ENCODE measurements around the gene ALOX5. TPM values are rescaled to one million over a fixed set of nuclear protein-coding genes. Genes with fewer than 3 reads are reported as not detected.
"Not testable (repeated sequence)": the region's sequence is repeated elsewhere in the genome, so short reads cannot be mapped to it uniquely, and the experiment has no call there.

The ALOX5 gene
- total and polyA plus RNA-seq, 11 donors = 1.3 to 36.1 (median 5.8) TPM

GRCh38 chr10:45347464-45347863 is 26.6 kb upstream of the ALOX5 start:
- H3K27ac ChIP-seq; H3K27me3 ChIP-seq; intact Hi-C loops (cut with DNase I); H3K36me3 ChIP-seq; DNase-seq; H3K4me3 ChIP-seq; ATAC-seq; H3K4me1 ChIP-seq: not testable (repeated sequence)
- H3K9me3 ChIP-seq = peaks cover 0 to 10% (median 0%) of the 10 kb centered on the region in 12 donors
- 80 to 95% (median 87%) methylated on average over 1 to 20 of the region's 20 CpGs for WGBS, 4 donors

- H3K4me3 ChIP-seq; H3K27me3 ChIP-seq; H3K36me3 ChIP-seq; ATAC-seq; intact Hi-C loops (cut with DNase I); H3K4me1 ChIP-seq; H3K27ac ChIP-seq: not testable (repeated sequence)
- DNase-seq = peak in 1 of 5 donors; percentile 39
- H3K9me3 ChIP-seq = peaks cover 0 to 10% (median 0%) of the 10 kb centered on the region in 12 donors
- WGBS, 4 donors = 82 to 96% (median 89%) methylated on average over 16 to 31 of the region's 31 CpGs
Observed at GRCh38 chr10:45348196-45348765, 25.7 kb upstream of the ALOX5 start.

GRCh38 chr10:45353186-45353585 is 20.8 kb upstream of the ALOX5 start:
- no peak overlapping the region for H3K27ac ChIP-seq
- intact Hi-C loops (cut with DNase I) = no loop called here
- 72 to 89% (median 77%) methylated on average over 1 of the region's 1 CpG for WGBS, 4 donors

GRCh38 chr10:45354261-45354660 is 19.8 kb upstream of the ALOX5 start:
- 80 to 86% (median 82%) methylated on average over 3 of the region's 3 CpGs for WGBS, 4 donors

More at GRCh38 chr10:45353186-45353585, 20.8 kb upstream of the ALOX5 start:
- TF ChIP-seq CTCF (IDR thresholded peaks at IDR 0.05) (no peak), POLR2A (IDR thresholded peaks at IDR 0.05) (no peak)
- peaks cover 0 to 5% (median 0%) of the 10 kb centered on the region in 9 donors for H3K27me3 ChIP-seq
- H3K4me3 ChIP-seq = no peak overlapping the region
- DNase-seq = no peak
- peaks cover 0 to 2% (median 0%) of the 10 kb centered on the region in 12 donors for H3K9me3 ChIP-seq
- no peaks in the 10 kb centered on the region for H3K36me3 ChIP-seq
- no peak for ATAC-seq
- peaks cover 0 to 14% (median 0%) of the 10 kb centered on the region in 12 donors for H3K4me1 ChIP-seq

GRCh38 chr10:45355494-45355893 is 18.5 kb upstream of the ALOX5 start:
- Histone ChIP-seq H3K4me3 (no peak overlapping the region), H3K4me1 (peaks cover 0 to 14% (median 0%) of the 10 kb centered on the region in 12 donors), H3K36me3 (no peaks in the 10 kb centered on the region), H3K27ac (no peak overlapping the region), H3K27me3 (peaks cover 0 to 5% (median 0%) of the 10 kb centered on the region in 9 donors), H3K9me3 (no peaks in the 10 kb centered on the region)
- 81 to 90% (median 86%) methylated on average over 4 of the region's 4 CpGs for WGBS, 4 donors
- DNase-seq = no peak
- no peak for ATAC-seq
- intact Hi-C loops (cut with DNase I) = no loop called here
- no peak for TF ChIP-seq CTCF (IDR thresholded peaks at IDR 0.05)
- TF ChIP-seq POLR2A (IDR thresholded peaks at IDR 0.05) = no peak

More at GRCh38 chr10:45354261-45354660, 19.8 kb upstream of the ALOX5 start:
- intact Hi-C loops (cut with DNase I) = no loop called here
- peaks cover 0 to 14% (median 0%) of the 10 kb centered on the region in 12 donors for H3K4me1 ChIP-seq
- ATAC-seq (peak in 3 of 4 donors; percentile 57 to 85 (median 71)), DNase-seq (peak in 2 of 5 donors; percentile 57 to 61)
- H3K4me3 ChIP-seq = no peak overlapping the region
- H3K9me3 ChIP-seq = no peaks in the 10 kb centered on the region
- peak overlapping the region in 1 of 12 donors; percentile 46 for H3K27ac ChIP-seq
- H3K36me3 ChIP-seq = no peaks in the 10 kb centered on the region
- peaks cover 0 to 5% (median 0%) of the 10 kb centered on the region in 9 donors for H3K27me3 ChIP-seq
- TF ChIP-seq POLR2A (IDR thresholded peaks at IDR 0.05) (no peak), CTCF (IDR thresholded peaks at IDR 0.05) (no peak)

- intact Hi-C loops (cut with DNase I); H3K36me3 ChIP-seq; DNase-seq; H3K27me3 ChIP-seq; H3K27ac ChIP-seq; H3K4me3 ChIP-seq; ATAC-seq; H3K9me3 ChIP-seq; H3K4me1 ChIP-seq: not testable (repeated sequence)
- 57 to 74% (median 65%) methylated on average over 6 to 7 of the region's 7 CpGs for WGBS, 4 donors
Observed at GRCh38 chr10:45358961-45359360, 15.1 kb upstream of the ALOX5 start.

- ATAC-seq; DNase-seq; H3K27ac ChIP-seq; H3K27me3 ChIP-seq; H3K4me1 ChIP-seq; H3K36me3 ChIP-seq; H3K9me3 ChIP-seq; intact Hi-C loops (cut with DNase I); H3K4me3 ChIP-seq: not testable (repeated sequence)
- 55 to 68% (median 60%) methylated on average over 18 of the region's 18 CpGs for WGBS, 4 donors
Observed at GRCh38 chr10:45361983-45362799, 11.8 kb upstream of the ALOX5 start.

- WGBS, 4 donors = 84 to 85% (median 85%) methylated on average over 3 of the region's 3 CpGs
- H3K9me3 ChIP-seq; H3K27me3 ChIP-seq; DNase-seq; ATAC-seq; H3K4me3 ChIP-seq; H3K36me3 ChIP-seq; H3K4me1 ChIP-seq; H3K27ac ChIP-seq; intact Hi-C loops (cut with DNase I): not testable (repeated sequence)
Observed at GRCh38 chr10:45367643-45368042, 6.4 kb upstream of the ALOX5 start.

All from heart left ventricle (tissue), 16 donors.